Thyroid gland (tissue), 4 donors: ENCODE data around the gene CYP2S1. TPM values are rescaled to one million over a fixed set of nuclear protein-coding genes. Genes with fewer than 3 reads are reported as not detected.

ENCODE experiments used
- DNase-seq, 2 donors: peaks; one replicate each; pipeline ENCODE4 v3.0.0-alpha.2; 2019
- H3K27ac ChIP-seq, 3 donors: fragments of 200-600 bp; sonication (generic); 1 replicate in 2 of 3; 2 replicates in 1 of 3; pipeline ENCODE4 v1.5.1; 2016 to 2019; ENCODE audit warnings: mild to moderate bottlenecking in 1 of 3, moderate library complexity in 1 of 3
- H3K27me3 ChIP-seq: fragments of 200-600 bp; sonication (generic); one replicate; pipeline ENCODE4 v1.5.1; 2019
- H3K36me3 ChIP-seq, 2 donors: fragments of 200-600 bp; sonication (generic); one replicate each; pipeline ENCODE4 v1.5.1; 2016 to 2019
- H3K4me1 ChIP-seq, 2 donors: fragments of 200-600 bp; sonication (generic); one replicate each; pipeline ENCODE4 v1.5.1; 2017 to 2019
- H3K4me3 ChIP-seq, 3 donors: fragments of 200-600 bp; sonication (generic); replicated peaks in 1 of 3; 1 replicate in 2 of 3; 2 replicates in 1 of 3; pipeline ENCODE4 v1.5.1; 2016; ENCODE audit warnings: mild to moderate bottlenecking in 1 of 3
- H3K9me3 ChIP-seq: fragments of 200-600 bp; sonication (generic); one replicate; pipeline ENCODE4 v1.5.1; 2017
- POLR2A ChIP-seq, 2 donors: fragments of 450-650 bp; IDR thresholded peaks; one replicate each; pipeline ENCODE4 v1.6.1; 2017; ENCODE audit warnings: antibody characterized with exemption in 2 of 2, mild to moderate bottlenecking in 2 of 2, moderate library complexity in 1 of 2
- WGBS, 2 donors: methylation state at CpG; one replicate each; pipeline ENCODE4 v1.1.5; 2017; 5-methylcytosine and 5-hydroxymethylcytosine counted together
- intact Hi-C: fragments of 100-400 bp; cut with DNase I; formaldehyde crosslinking; loops from one replicate; pipeline ENCODE4 v1.15.1; 2023
- total RNA-seq, 4 donors: library from RNA; depleted of rRNA; stranded (reverse); fragments of >200 nt; gene quantifications; one replicate each; pipeline ENCODE4 v1.2.3, GENCODE V29; 2016
- TF ChIP-seq, protein P1 (sequence below), 6 experiments: fragments of 200-600 bp in 3 of 6; fragments of 450-650 bp in 3 of 6; sonication (generic) in 3 of 6; IDR thresholded peaks; one replicate each; pipeline ENCODE4 v1.5.1; 2016 to 2019; ENCODE audit warnings: antibody characterized with exemption in 6 of 6, mild to moderate bottlenecking in 2 of 6, inconsistent platforms in 1 of 6, moderate library complexity in 1 of 6

Gene CYP2S1
- total RNA-seq, 4 donors from 2014 or later = 1.0 to 2.3 (median 1.0) TPM; not detected in 1

DNA sequence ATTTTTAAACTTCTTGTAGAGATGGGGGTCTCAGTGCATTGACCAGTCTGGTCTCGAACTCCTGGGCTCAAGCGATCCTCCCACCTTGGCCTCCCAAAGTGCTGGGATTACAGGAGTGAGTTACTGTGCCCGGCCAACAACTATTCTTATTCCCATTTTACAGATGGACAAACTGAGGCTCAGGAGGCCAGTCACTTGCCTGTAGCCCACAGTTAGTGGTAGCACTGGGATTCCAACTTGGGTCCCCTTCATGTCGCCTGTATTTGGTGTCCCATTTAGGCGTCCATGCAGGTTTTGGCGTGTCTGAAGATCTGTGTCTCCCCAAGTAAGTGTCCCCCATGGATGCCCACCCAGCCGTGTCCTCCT lies 25.2 kb downstream of the CYP2S1 start:
- 56 to 78% methylated on average over 5 to 7 of the region's 7 CpGs for WGBS, 2 donors
- Histone ChIP-seq H3K4me3 (no peak overlapping the region), H3K9me3 (no peaks in the 10 kb centered on the region), H3K27ac (peak overlapping the region; percentile 17 to 89 (median 85)), H3K4me1 (no peaks in the 10 kb centered on the region), H3K27me3 (no peaks in the 10 kb centered on the region), H3K36me3 (no peaks in the 10 kb centered on the region)
- intact Hi-C loops = no loop called here
- DNase-seq = no peak
- TF ChIP-seq, protein P1, sequence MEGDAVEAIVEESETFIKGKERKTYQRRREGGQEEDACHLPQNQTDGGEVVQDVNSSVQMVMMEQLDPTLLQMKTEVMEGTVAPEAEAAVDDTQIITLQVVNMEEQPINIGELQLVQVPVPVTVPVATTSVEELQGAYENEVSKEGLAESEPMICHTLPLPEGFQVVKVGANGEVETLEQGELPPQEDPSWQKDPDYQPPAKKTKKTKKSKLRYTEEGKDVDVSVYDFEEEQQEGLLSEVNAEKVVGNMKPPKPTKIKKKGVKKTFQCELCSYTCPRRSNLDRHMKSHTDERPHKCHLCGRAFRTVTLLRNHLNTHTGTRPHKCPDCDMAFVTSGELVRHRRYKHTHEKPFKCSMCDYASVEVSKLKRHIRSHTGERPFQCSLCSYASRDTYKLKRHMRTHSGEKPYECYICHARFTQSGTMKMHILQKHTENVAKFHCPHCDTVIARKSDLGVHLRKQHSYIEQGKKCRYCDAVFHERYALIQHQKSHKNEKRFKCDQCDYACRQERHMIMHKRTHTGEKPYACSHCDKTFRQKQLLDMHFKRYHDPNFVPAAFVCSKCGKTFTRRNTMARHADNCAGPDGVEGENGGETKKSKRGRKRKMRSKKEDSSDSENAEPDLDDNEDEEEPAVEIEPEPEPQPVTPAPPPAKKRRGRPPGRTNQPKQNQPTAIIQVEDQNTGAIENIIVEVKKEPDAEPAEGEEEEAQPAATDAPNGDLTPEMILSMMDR (IDR thresholded peaks at IDR 0.05) = no peak
- no peak for TF ChIP-seq POLR2A (IDR thresholded peaks at IDR 0.05)

DNA sequence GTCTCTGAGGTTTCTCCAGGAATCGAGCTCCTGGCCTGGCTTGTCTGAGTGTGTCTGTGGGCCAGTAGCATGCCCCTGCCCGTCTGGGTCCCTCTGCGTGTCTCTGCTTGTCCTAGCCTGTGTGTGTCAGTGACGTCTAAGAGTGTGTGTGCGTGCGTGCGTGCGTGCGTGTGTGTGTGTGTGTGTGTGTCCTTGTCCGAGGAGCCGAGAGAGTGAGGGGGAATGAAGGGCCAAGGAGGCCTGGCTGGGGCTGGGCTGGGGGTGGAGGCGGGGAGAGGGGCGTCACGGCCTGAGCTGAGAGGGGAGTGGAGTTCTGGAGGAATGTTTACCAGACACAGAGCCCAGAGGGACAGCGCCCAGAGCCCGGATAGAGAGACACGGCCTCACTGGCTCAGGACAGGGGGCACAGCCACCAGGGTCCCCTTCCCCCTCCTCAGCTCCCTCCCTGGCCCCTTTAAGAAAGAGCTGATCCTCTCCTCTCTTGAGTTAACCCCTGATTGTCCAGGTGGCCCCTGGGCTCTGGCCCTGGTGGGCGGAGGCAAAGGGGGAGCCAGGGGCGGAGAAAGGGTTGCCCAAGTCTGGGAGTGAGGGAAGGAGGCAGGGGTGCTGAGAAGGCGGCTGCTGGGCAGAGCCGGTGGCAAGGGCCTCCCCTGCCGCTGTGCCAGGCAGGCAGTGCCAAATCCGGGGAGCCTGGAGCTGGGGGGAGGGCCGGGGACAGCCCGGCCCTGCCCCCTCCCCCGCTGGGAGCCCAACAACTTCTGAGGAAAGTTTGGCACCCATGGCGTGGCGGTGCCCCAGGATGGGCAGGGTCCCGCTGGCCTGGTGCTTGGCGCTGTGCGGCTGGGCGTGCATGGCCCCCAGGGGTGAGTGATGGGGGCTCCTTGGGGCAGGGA lies 25.8 kb downstream of the CYP2S1 start, which contains the start of gene AXL:
Gene AXL, plus strand, starts transcription at position 609 of the 893 bp plus-strand sequence. Its CDS starts 170 bp downstream, at position 779.
- TF ChIP-seq POLR2A (IDR thresholded peaks at IDR 0.05) = peak in 1 of 2 donors; percentile 55
- TF ChIP-seq, protein P1 (IDR thresholded peaks at IDR 0.05) = no peak
- Histone ChIP-seq H3K9me3 (no peaks in the 10 kb centered on the region), H3K4me1 (no peaks in the 10 kb centered on the region), H3K27me3 (no peaks in the 10 kb centered on the region), H3K27ac (peak within 1 kb of the TSS; percentile 85 to 90 (median 89)), H3K36me3 (no peaks in the 10 kb centered on the region), H3K4me3 (peak within 1 kb of the TSS; percentile 24 to 40 (median 27))
- intact Hi-C loops = no loop called here
- WGBS, 2 donors = 1 to 4% methylated on average over 19 to 25 of the region's 32 CpGs
- peak; percentile 60 to 83 for DNase-seq

GRCh38 chr19:41219924-41220567 lies 27.0 kb downstream of the CYP2S1 start:
- 33 to 40% methylated on average over 16 of the region's 16 CpGs for whole genome bisulfite sequencing, 2 donors
- no peak for TF ChIP-seq POLR2A (IDR thresholded peaks at IDR 0.05)
- TF ChIP-seq, protein P1 (IDR thresholded peaks at IDR 0.05) = no peak
- no peaks in the 10 kb centered on the region for H3K27me3 ChIP-seq
- H3K4me1 ChIP-seq = no peaks in the 10 kb centered on the region
- no peaks in the 10 kb centered on the region for H3K9me3 ChIP-seq
- H3K27ac ChIP-seq = peak overlapping the region; percentile 85 to 90 (median 89)
- H3K36me3 ChIP-seq = no peaks in the 10 kb centered on the region
- H3K4me3 ChIP-seq = peak overlapping the region in 1 of 3 donors; percentile 40
- intact Hi-C loops = no loop called here
- no peak for DNase-seq

DNA sequence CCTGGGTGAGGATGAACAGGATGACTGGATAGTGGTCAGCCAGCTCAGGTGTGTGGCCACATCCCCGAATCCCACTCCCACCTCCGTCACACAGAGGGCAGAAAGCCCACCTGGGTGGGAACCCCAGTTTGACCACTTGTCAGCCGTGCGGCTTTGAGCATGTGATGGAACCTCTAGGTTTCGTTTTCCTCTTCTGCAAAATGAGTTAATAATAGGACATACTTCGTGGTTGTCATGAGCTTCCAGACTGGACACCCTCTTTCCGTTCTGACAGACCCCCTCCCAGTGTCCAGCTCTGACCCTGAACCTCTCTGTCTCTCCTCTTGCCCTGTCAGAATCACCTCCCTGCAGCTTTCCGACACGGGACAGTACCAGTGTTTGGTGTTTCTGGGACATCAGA lies 27.8 kb downstream of the CYP2S1 start:
- peaks cover 1 to 2% of the 10 kb centered on the region in 2 donors for H3K4me1 ChIP-seq
- 76 to 84% methylated on average over 9 of the region's 9 CpGs for WGBS, 2 donors
- intact Hi-C loops = no loop called here
- H3K4me3 ChIP-seq = peak overlapping the region in 1 of 3 donors; percentile 40
- H3K27ac ChIP-seq = peak overlapping the region in 2 of 3 donors; percentile 85 to 89
- TF ChIP-seq, protein P1 (IDR thresholded peaks at IDR 0.05) = no peak
- TF ChIP-seq POLR2A (IDR thresholded peaks at IDR 0.05) = no peak
- no peaks in the 10 kb centered on the region for H3K27me3 ChIP-seq
- H3K9me3 ChIP-seq = no peaks in the 10 kb centered on the region
- no peaks in the 10 kb centered on the region for H3K36me3 ChIP-seq
- no peak for DNase-seq
